Adrenal gland (tissue), 5 donors: Measurements from ENCODE around the gene PARD3B.

Source experiments
- CTCF ChIP-seq, 6 experiments: fragments of 450-650 bp in 4 of 6; fragments of 200-600 bp in 2 of 6; sonication (generic) in 1 of 6; IDR thresholded peaks; 1 replicate in 5 of 6; 2 replicates in 1 of 6; pipeline versions ENCODE4 v1.5.1 to v1.8.0; 2016 to 2021; ENCODE audit warnings: antibody characterized with exemption in 6 of 6, mild to moderate bottlenecking in 2 of 6, moderate library complexity in 1 of 6
- POLR2A ChIP-seq, 2 donors: fragments of 450-650 bp; IDR thresholded peaks; one replicate each; pipeline ENCODE4 v1.6.1; 2017; ENCODE audit warnings: antibody characterized with exemption in 2 of 2, mild to moderate bottlenecking in 2 of 2, moderate library complexity in 1 of 2
- donor health status: DM: no; HTN: no; CAD: no.

GRCh38 chr2:205605638-205606304 is 1060.5 kb downstream of the PARD3B start:
- no peak for TF ChIP-seq POLR2A (IDR thresholded peaks at IDR 0.05)
- no peak for TF ChIP-seq CTCF (IDR thresholded peaks at IDR 0.05)
